ENCODE results near the gene SPRY2.

DNA sequence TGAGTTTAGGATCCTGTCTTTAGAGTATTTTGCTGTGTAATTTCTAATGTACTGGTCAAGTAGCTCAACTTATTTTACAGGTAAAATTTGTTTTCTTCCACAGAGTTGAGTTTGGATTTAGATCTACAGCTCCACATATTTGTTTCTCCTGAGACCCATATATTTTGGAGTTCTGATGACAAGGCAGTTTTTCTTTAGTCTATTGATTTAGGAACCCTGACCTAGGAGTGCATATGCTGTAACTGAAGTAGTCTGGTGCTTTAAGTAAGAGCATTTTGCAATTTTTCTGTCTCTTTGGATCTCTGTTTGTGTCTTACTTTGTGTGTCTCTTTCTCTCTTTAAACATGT is 19.5 kb upstream of the SPRY2 start:
- TF ChIP-seq POLR2AphosphoS5 (IDR thresholded peaks at IDR 0.05) = no peak
- no peak for TF ChIP-seq CTCF (IDR thresholded peaks at IDR 0.05)

All from stomach (tissue), 4 donors.